HG02623 (cell line): ENCODE measurements around the gene CNTNAP2.

Source experiments
- ATAC-seq: cut with Tn5 transposase; IDR thresholded peaks from one replicate; pipeline ENCODE4 v1.9.1; 2021; ENCODE audit warnings: moderate library complexity; ENCODE audit not compliant: unreplicated experiment

Gene CNTNAP2

GRCh38 chr7:148211740-148212151 lies 2095.1 kb downstream of the CNTNAP2 start:
- ATAC-seq = no peak

- ATAC-seq = no peak
These were observed 2096.1 kb downstream of the CNTNAP2 start for GRCh38 chr7:148212731-148213130.

- no peak for ATAC-seq
These were observed 2097.5 kb downstream of the CNTNAP2 start for GRCh38 chr7:148214101-148214500.

GRCh38 chr7:148218603-148219002 lies 2102.0 kb downstream of the CNTNAP2 start:
- ATAC-seq = no peak

GRCh38 chr7:148222721-148223120 lies 2106.1 kb downstream of the CNTNAP2 start:
- no peak for ATAC-seq

- ATAC-seq = no peak
These were observed 2106.6 kb downstream of the CNTNAP2 start for GRCh38 chr7:148223160-148223559.

- ATAC-seq = no peak
These were observed 2107.1 kb downstream of the CNTNAP2 start for GRCh38 chr7:148223738-148224137.

GRCh38 chr7:148230296-148230695 lies 2113.7 kb downstream of the CNTNAP2 start:
- no peak for ATAC-seq

GRCh38 chr7:148230883-148231282 lies 2114.3 kb downstream of the CNTNAP2 start:
- ATAC-seq = no peak

- ATAC-seq = no peak
These were observed 2116.2 kb downstream of the CNTNAP2 start for GRCh38 chr7:148232784-148233183.

- no peak for ATAC-seq
These were observed 2118.1 kb downstream of the CNTNAP2 start for GRCh38 chr7:148234715-148235114.

GRCh38 chr7:148238761-148239325 lies 2122.2 kb downstream of the CNTNAP2 start:
- ATAC-seq = no peak

- ATAC-seq = peak; percentile 14
These were observed 2125.2 kb downstream of the CNTNAP2 start for GRCh38 chr7:148241700-148242293.

GRCh38 chr7:148242294-148242821 lies 2125.8 kb downstream of the CNTNAP2 start:
- ATAC-seq = peak; percentile 87

GRCh38 chr7:148245381-148245780 lies 2128.8 kb downstream of the CNTNAP2 start:
- ATAC-seq = no peak

- peak; percentile 82 for ATAC-seq
These were observed 2137.0 kb downstream of the CNTNAP2 start for GRCh38 chr7:148253629-148254028.

GRCh38 chr7:148255333-148255732 lies 2138.7 kb downstream of the CNTNAP2 start:
- no peak for ATAC-seq

- no peak for ATAC-seq
These were observed 2139.8 kb downstream of the CNTNAP2 start for GRCh38 chr7:148256433-148256832.

- ATAC-seq = no peak
These were observed 2144.0 kb downstream of the CNTNAP2 start for GRCh38 chr7:148260599-148260998.

- no peak for ATAC-seq
These were observed 2144.9 kb downstream of the CNTNAP2 start for GRCh38 chr7:148261523-148261922.

- ATAC-seq = no peak
These were observed 2145.5 kb downstream of the CNTNAP2 start for GRCh38 chr7:148261996-148262688.

GRCh38 chr7:148262721-148263229 lies 2146.2 kb downstream of the CNTNAP2 start:
- ATAC-seq = peak; percentile 80
